PC-3 (cell line): ENCODE measurements around the gene ATG5.

Source experiments
- CTCF ChIP-seq: fragments of 300-600 bp; sonication (generic); conservative IDR thresholded peaks from 2 replicates; pipeline ENCODE4 v1.5.1; 2017; ENCODE audit warnings: antibody characterized with exemption, low read depth, mild to moderate bottlenecking, low read length
- EZH2 ChIP-seq: fragments of 300-600 bp; sonication (generic); IDR thresholded peaks from one replicate; pipeline ENCODE4 v1.6.1; 2017; ENCODE audit warnings: antibody characterized with exemption, mild to moderate bottlenecking, low read length; ENCODE audit not compliant: unreplicated experiment
- EZH2phosphoT487 ChIP-seq: fragments of 300-600 bp; sonication (generic); IDR thresholded peaks from 2 replicates; pipeline ENCODE4 v1.6.1; 2018; ENCODE audit warnings: mild to moderate bottlenecking, antibody characterized with exemption, low read length, borderline replicate concordance

- TF ChIP-seq CTCF: no peak
- no peak for TF ChIP-seq EZH2phosphoT487
- TF ChIP-seq EZH2: no peak
Observed at GRCh38 chr6:106293116-106293515, 32.4 kb downstream of the ATG5 start.
